ENCODE results near the gene CTXN3.
"Not testable (repeated sequence)": the region's sequence is repeated elsewhere in the genome, so short reads cannot be mapped to it uniquely, and the experiment has no call there.

Gene CTXN3

GRCh38 chr5:127652952-127653611 is 4.2 kb downstream of the CTXN3 start:
- no peak for DNase-seq

GRCh38 chr5:127656825-127657224 is 7.9 kb downstream of the CTXN3 start:
- DNase-seq, result no peak

GRCh38 chr5:127660047-127660733 is 11.3 kb downstream of the CTXN3 start:
- no peak for DNase-seq

GRCh38 chr5:127664093-127664492 is 15.2 kb downstream of the CTXN3 start:
- no peak for DNase-seq

GRCh38 chr5:127665641-127666040 is 16.8 kb downstream of the CTXN3 start:
- DNase-seq, result no peak

GRCh38 chr5:127666043-127666716 is 17.3 kb downstream of the CTXN3 start:
- no peak for DNase-seq

- no peak for DNase-seq
These were observed 19.0 kb downstream of the CTXN3 start for GRCh38 chr5:127667926-127668325.

- DNase-seq, result no peak
These were observed 22.3 kb downstream of the CTXN3 start for GRCh38 chr5:127671218-127671617.

- no peak for DNase-seq
These were observed 24.4 kb downstream of the CTXN3 start for GRCh38 chr5:127673117-127673800.

GRCh38 chr5:127676951-127677350 is 28.1 kb downstream of the CTXN3 start:
- not testable (repeated sequence) for DNase-seq

GRCh38 chr5:127679691-127680330 is 30.9 kb downstream of the CTXN3 start:
- not testable (repeated sequence) for DNase-seq

- no peak for DNase-seq
These were observed 31.7 kb downstream of the CTXN3 start for GRCh38 chr5:127680595-127680994.

- no peak for DNase-seq
These were observed 34.1 kb downstream of the CTXN3 start for GRCh38 chr5:127683008-127683407.

GRCh38 chr5:127684726-127685467 is 36.0 kb downstream of the CTXN3 start:
- DNase-seq, result no peak

GRCh38 chr5:127685662-127686061 is 36.8 kb downstream of the CTXN3 start:
- no peak for DNase-seq

- DNase-seq, result no peak
These were observed 37.5 kb downstream of the CTXN3 start for GRCh38 chr5:127686424-127686823.

- no peak for DNase-seq
These were observed 45.8 kb downstream of the CTXN3 start for GRCh38 chr5:127694518-127695171.

- DNase-seq, result no peak
These were observed 46.5 kb downstream of the CTXN3 start for GRCh38 chr5:127695346-127695745.

- DNase-seq, result no peak
These were observed 47.8 kb downstream of the CTXN3 start for GRCh38 chr5:127696683-127697082.

GRCh38 chr5:127697894-127698600 is 49.2 kb downstream of the CTXN3 start:
- DNase-seq, result no peak

GRCh38 chr5:127699416-127699815 is 50.5 kb downstream of the CTXN3 start:
- no peak for DNase-seq
